IPS DF 4.7 (cell line): ENCODE data around the gene UBN1.

ENCODE experiments used
- DNase-seq: peaks from one replicate; pipeline ENCODE4 v3.0.0-alpha.2; 2013; ENCODE audit warnings: low spot score; ENCODE audit errors: extremely low read depth

Gene UBN1

DNA sequence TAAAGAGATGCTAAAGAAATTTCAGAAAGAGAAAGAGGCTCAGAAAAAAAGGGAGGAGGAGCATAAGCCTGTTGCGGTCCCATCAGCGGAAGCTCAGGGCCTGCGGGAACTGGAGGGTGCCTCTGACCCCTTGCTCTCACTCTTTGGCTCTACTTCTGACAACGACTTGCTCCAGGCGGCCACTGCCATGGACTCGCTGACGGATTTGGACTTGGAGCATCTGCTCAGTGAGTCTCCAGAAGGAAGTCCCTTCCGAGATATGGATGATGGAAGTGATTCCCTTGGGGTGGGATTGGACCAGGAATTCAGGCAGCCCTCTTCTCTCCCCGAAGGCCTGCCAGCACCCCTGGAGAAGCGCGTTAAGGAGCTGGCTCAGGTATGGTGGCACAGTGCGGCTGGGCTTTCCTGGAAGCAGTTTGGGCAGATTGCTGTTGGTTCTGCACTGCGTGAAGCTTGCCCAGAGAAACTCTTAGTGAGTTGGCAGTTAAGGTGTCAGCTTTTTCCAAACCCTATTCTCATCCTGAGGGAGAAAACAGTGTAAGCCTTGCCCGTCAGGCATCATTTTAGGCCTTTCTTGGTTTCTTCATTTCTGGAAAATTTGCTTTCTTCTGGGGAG lies 13.6 kb downstream of the UBN1 start:
- DNase-seq: no peak

DNA sequence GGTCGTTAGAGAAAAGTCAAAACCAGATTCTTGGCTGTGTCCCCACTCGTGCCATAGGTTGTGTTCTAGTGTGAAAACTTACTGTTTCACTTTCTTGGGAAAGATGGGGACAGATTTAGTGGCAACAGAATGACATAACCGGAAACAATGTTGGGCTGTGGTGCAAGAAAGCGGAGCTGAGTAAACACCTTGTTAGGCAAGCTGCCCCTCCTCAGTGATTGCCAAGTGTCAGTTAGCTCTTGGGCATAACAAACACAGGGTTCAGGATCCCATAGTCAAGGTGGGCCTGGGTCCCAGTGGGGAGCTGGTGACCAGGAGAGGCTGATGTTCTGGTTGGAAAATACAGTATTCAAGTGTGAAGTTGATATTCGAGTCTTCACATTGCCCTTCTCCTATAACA lies 15.4 kb downstream of the UBN1 start:
- no peak for DNase-seq

DNA sequence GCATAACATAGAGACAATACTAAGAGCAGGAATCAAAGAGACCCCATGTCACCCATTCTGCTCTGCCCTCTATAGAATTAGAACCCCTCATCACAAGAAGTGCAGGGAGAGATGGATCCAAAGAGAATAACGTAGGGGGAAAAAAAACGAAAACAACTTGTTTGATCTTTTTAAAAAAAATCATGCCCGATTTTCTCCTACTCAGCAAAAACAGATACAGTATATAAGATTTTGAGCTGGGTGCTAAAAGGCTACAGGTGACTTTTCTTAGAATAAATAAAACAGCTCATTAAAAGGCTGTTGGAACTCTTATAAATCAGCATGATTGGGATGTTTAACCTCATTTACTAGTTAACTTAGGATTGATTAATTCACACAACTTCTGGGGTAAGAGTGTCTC lies 17.4 kb downstream of the UBN1 start:
- DNase-seq: no peak

DNA sequence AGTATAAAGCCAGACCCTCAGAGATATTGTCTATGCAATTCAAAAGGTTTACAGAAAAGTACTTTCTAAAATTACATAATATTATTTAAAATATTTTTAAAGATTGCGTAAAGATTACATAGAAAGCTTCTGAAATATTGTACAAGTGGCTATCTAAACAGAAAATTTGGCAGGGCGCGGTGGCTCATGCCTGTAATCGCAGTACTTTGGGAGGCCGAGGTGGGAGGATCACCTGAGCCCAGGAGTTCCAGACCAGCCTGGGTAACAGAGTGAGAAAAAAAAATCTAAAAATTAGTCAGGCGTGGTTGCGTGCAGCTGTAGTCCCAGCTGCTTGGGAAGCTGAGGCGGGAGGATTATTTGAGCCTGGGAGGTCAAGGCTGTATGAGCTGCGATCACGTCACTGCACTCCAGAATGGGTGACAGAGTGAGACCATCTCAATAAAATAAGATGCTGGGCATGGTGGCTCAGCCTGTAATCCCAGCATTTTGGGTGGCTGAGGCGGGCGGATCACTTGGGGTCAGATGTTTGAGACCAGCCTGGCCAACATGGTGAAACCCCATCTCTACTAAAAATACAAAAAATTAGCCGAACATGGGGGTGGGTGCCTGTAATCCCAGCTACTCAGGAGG lies 18.1 kb downstream of the UBN1 start:
- no peak for DNase-seq

DNA sequence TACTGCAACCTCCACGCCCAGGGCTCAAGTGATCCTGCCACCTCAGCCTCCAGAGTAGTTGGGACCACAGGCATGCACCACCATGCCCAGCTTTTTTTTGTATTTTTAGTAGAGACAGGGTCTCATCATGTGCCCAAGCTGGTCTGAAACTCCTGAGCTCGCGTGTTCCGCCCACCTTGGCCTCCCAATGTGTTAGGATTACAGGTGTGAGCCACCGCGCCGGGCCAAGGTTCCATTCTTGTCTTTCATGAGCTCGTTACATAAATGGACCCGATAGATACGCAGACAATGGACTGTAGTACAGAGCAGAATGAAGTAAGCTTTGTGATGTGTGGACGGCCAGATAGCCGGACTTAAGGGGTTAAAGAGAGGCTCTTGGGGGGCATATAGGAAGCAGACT lies 19.3 kb downstream of the UBN1 start:
- no peak for DNase-seq

DNA sequence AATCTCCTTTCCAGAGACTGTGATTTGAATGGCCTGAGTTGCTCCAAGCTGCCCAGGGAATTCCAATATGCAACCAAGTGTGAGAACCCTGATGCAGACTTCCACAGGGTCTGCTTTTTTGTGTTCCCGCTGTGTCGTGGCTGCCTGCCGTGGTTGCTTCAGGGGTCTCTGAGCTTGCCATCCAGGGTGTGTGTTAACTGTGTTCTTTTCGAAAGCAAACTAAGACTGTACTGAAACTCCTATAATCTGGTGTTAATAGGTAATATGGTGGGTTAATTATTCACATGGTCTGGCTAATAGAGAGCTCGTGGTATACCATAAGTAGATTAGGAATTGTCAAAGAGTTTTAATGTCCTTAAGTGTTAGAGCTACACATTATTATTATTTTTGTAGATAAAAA lies 20.7 kb downstream of the UBN1 start:
- DNase-seq: no peak

DNA sequence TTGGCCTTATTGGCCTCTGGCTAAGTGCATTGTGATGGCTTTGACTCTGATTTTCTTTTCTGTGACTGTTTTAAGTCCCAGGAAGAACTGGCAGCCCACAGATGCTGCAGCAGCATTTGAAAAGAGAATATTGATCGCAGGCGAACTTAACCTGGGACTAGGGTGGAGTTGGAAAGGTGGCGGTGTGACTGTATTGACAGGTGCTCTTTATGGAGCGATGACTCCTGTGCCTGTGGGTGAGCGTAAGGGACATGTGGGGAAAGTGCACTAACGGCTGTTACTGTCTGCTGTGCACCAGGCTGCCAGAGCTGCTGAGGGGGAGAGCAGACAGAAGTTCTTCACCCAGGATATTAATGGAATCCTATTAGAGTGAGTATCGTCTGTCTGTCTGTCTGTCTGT lies 21.3 kb downstream of the UBN1 start:
- DNase-seq: no peak

DNA sequence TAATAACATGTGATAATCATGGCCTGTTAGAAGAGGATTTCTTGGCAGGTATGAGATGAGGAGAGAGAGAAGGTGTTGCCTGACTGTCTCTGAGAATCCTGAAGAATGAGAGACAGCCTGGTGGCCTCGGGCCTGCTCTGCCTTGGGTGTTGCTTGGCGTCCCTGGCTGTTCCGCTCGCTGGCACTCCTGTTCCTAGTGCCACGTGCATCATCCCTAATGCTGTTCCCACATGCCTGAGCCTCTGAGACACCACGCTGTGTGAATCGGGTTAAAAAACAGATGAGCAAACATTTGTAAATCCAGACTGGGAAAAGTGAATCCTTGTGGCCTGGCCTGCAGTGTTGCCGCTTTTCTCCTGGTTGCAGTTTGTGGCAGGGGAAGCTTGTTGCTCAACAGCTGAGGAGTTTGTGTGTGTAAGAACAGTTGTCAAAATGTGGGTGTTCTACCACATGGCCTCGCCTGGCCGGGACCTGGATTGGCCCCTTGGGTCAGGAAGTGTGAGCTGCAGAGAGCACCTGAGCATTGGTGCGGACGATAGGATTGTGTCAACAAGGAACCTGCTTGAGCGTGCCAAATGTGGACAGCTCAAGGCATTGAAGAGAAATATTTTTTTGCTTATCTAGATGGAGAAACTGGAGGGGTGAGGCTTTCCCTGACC lies 22.0 kb downstream of the UBN1 start:
- no peak for DNase-seq

DNA sequence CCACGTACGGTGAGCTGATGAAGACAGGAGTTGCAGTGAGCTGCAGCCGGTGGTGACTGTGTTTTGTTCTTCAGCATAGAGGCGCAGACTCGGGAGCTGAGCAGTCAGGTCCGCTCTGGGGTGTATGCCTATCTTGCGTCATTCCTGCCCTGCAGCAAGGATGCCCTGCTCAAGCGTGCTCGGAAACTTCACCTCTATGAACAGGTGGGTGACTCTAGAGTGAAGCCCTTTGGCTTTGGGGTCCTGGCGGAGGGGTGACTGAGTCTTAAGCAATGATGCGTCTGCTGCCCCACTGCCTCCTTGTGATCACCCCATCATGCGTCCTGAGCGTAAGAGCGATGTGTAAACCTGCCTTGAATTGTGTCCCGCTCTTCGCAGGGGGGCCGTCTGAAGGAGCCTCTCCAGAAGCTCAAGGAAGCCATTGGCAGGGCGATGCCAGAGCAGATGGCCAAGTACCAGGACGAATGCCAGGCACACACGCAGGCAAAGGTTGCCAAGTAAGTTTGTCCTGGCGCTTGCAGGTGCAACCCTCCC lies 22.9 kb downstream of the UBN1 start:
- no peak for DNase-seq

DNA sequence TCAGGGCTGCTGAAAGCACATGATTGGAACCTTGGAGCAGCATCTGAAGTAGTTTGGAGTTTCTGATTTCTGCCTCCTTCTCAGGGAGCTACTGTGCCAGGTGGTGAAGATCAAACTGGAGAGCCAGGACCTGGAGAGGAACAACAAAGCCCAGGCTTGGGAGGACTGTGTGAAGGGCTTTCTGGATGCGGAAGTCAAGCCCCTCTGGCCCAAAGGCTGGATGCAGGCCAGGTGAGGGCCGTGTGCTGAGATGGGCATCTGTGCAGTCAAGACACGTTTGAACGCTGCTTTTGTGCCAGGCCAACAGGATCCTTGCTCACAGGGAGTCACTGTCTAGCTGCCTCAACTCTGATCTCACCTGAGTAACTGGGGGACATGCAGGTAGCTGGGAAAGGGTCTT lies 23.8 kb downstream of the UBN1 start:
- DNase-seq: no peak

DNA sequence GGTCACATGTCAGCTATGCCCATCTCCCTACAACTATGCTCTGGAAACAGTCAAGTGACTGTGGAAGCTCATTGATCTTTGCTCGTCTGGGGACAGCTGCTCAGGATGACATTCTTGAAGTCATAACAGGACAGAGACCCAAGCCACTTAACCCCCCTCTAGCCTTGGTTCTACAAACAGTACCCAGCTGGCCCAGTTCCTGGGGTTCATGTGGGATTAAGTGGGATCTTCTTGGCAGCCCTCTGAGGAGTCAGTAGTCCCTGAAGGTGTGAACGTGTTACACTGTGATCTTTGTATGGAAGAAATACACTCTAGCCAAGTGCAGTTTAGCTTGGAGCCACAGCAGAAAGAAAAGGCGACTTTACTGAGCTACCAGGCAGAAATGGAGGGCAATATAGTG lies 25.8 kb downstream of the UBN1 start:
- DNase-seq: no peak

DNA sequence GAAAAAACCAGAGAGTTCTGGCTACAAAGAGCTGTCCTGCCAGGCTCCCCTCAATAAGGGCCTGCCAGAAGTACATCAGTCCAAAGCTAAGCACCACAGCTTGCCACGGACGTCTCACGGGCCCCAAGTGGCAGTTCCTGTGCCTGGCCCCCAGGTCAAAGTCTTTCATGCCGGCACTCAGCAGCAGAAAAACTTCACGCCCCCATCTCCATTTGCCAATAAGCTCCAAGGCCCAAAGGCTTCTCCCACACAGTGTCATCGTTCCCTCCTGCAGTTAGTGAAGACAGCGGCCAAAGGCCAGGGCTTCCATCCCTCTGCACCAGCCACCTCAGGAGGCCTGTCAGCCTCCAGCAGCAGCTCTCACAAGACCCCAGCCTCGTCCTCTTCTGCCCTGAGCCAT lies 27.4 kb downstream of the UBN1 start:
- no peak for DNase-seq

DNA sequence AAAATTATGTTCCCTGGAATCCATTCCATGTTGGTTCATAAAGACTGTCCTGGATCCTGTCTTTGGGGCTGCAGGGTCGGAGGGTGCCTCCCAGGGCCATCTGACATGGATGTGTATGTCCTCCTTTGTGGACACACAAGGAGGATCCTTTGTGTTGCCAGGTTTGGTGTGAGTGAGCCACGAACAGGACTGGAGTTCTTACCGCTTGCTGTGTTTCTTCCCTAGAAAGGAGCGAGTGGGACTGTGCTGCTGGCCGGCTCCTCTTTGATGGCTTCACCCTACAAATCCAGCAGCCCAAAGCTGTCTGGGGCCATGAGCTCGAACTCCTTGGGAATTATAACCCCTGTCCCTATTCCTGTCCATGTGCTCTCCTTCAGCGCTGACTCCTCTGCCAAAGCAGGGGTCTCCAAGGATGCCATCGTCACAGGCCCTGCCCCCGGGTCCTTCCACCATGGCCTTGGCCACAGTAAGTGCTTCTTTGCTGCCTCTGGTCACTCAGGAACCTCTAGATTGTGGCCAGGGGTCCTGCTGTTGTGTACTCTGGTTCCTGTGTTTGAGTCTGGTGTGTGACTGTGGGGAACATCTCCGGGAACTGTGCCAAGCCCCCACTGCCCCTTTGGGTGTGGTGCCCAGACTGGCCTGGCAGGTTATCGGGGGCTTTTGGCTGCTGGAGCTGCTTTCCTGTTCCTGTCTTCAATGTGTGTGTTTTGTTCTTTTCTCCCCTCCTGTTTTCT lies 29.5 kb downstream of the UBN1 start:
- no peak for DNase-seq

DNA sequence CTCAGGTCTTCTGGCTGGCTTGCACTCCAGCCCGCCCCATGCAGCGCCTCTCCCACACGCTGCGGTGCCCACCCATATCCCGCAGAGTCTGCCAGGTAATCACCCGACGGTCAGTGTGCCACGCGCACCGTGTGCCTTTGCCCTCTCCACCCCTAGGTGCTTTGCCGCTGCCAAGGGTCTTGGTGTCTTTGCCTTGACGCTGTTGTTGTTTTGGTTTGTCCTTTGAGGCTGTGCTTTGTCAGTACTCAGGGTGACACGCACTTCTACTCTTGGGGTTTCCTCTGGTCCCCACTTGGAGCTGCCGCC lies 30.1 kb downstream of the UBN1 start:
- no peak for DNase-seq

DNA sequence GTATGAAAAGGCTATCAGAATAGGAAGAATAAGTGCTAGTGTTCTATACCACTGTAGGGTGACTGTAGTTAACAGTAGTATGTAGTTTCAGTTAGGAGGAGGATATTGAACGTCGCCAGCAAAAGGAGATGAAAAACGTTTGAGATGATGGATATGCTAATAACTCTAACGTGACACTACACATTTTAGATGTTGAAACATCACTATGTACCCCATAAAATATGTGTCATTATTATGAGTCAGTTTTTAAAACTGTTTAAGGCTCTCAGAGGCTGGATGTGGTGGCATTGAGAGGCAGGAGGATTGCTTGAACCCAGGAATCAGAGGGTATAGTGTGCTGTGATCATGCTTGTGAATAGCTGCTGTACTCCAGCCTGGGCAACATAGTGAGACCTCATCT lies 31.8 kb downstream of the UBN1 start:
- DNase-seq: no peak

DNA sequence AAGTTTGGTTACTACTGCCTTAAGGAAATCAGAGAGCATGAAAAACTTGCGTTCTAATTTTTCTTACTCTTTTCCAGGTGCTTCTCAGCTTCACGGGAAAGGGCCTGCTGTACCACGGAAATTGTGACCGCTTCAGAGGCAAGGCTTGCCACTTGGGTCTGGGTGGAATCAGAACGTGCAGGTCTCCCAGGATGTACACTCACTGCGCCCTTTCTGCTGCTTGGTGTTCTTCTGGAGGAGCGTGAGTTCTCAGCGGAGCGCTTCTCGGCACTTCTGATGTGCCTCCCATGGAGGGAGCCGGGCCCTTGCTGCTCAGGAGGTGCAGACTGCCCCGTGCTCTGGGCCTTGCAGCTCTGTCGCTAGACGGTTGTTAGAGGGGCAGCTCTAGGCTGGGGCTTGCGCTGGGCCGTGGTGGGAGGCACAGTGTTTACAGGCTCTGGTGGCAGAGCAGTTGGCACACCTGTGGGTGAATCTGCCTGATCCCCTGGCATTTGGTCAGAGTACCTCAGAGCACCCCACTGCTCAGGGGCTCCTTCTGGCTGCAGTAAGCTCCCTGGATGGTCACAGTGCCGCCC lies 32.8 kb downstream of the UBN1 start:
- DNase-seq: no peak

DNA sequence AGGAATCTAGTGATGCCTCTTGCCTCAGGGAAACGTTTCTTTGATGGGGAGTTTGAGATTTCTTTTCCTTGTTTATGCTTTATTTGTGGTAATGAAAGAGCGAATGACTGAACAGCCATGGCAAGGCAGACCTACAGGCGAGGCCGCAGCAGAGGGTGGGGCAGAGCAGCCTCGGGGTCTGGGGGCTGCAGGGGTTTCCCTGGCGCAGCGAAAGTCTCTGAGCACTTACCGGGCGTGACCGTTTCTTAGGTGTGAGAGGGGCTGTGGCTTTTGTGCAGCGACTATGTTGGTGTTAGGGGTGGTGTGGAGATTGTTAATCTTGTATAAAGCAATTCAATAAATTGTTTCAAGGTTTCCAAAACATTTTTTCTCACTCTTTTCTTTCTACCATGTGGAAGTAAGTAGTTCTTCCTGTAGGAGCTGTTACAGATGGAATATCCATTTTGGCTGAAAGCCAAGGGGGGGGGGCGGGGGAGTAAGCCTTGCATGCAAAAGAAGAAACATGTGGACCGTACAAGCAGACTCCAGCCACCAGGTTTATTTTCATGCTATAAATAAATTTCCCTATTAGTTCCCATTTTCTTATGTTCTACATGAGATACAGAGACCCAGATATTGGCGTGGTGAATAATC lies 34.8 kb downstream of the UBN1 start:
- DNase-seq: no peak

DNA sequence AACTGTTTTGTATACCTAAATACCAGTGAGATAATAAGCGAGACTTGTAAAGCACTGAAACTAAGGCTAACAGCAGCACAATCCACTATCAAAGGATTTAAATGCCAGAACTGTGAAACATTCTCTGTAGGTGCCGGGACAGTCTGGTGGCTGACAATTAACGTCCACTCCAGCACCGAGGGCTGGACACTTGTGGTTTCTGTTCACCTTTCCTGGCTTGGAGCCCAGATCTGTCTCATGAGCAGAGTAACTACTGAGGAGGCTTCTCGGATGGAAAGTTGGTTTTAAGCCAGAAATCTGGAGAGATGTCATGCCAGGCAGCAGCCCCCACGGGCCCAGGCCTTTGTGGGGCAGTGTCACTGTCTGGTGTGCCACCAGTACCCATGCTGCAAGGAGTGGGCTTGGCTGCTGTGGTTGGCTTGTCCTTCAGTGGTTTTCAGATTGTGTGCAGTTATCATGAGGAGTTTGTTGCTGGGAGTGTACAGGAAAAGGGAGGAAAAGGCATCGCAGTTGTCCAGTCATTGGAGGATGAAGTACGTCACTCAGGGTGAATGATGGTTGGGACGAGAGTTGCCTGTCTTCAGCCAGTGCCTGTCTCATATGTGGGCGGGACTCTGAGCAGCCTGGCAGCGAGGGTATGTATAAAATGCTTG lies 35.5 kb downstream of the UBN1 start:
- DNase-seq: no peak

DNA sequence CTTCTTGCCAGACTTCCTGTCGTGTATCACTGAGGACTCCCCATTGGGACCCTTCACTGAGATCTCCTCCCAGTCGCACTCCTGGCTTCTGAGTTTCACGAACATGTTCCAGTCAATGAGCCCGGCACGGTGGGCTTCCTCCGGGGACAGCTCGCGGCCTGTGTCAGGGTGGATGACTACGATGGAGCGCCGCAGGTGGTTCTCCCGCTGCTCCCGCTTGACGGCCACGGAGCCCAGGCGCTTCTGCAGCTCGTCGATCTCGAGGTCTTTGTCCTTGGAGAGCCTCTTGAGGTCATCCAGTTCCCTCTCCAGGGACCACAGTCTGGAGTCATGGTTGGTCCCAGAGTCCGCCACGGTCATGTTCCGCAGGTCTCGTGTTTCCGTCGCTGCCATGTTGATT lies 36.2 kb downstream of the UBN1 start:
- DNase-seq: no peak

DNA sequence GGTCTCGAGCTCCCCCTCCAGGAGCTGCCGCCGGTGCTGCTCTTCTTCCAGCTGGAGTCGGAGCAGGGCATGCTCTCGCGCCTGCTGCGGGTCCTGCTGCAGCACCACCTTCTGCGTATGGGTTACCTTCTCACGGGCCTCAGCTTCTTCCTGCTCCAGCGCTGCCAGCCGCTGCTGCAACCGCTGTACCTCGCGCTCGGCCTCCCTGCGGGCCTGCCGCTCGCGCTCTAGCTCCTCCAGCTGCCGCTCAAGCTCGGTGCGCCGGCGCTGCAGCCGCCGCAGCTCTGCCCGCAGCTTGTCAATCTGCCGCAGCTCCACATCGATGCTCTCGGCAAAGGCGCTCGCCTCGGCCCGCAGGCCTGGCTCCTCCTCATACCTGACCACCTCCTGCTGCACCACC lies 36.9 kb downstream of the UBN1 start:
- no peak for DNase-seq
